K562 (cell line): ENCODE results near the gene GOLIM4.

Experiments used
- ETV6 ChIP-seq, 3 experiments: fragments of 150-350 bp in 1 of 3; sonication (generic) in 1 of 3; formaldehyde crosslinking in 1 of 3; IDR thresholded peaks; 2 replicates each; pipeline versions ENCODE4 v1.6.1 to v1.8.0; 2014 to 2022; ENCODE audit warnings: borderline replicate concordance in 2 of 3, low read depth in 2 of 3, antibody characterized with exemption in 1 of 3, low read length in 1 of 3, mild to moderate bottlenecking in 1 of 3, missing genetic modification reagents in 1 of 3
- NELFE ChIP-seq: IDR thresholded peaks from 2 replicates; pipeline ENCODE4 v1.6.1; 2011; ENCODE audit warnings: mild to moderate bottlenecking; ENCODE audit not compliant: insufficient read depth, insufficient read length
- POLR2A ChIP-seq: fragments of 450-650 bp; conservative IDR thresholded peaks from 2 replicates; pipeline ENCODE4 v1.6.1; 2016
- ZEB2 ChIP-seq: fragments of 450-650 bp; IDR thresholded peaks from 2 replicates; pipeline ENCODE4 v1.6.1; 2016
- ZNF584 ChIP-seq: fragments of 200-800 bp; sonication (Bioruptor generic); IDR thresholded peaks from 2 replicates; pipeline ENCODE4 v1.6.1; 2016; ENCODE audit warnings: low read depth, mild to moderate bottlenecking, missing genetic modification characterization, missing compliant biosample characterization

DNA sequence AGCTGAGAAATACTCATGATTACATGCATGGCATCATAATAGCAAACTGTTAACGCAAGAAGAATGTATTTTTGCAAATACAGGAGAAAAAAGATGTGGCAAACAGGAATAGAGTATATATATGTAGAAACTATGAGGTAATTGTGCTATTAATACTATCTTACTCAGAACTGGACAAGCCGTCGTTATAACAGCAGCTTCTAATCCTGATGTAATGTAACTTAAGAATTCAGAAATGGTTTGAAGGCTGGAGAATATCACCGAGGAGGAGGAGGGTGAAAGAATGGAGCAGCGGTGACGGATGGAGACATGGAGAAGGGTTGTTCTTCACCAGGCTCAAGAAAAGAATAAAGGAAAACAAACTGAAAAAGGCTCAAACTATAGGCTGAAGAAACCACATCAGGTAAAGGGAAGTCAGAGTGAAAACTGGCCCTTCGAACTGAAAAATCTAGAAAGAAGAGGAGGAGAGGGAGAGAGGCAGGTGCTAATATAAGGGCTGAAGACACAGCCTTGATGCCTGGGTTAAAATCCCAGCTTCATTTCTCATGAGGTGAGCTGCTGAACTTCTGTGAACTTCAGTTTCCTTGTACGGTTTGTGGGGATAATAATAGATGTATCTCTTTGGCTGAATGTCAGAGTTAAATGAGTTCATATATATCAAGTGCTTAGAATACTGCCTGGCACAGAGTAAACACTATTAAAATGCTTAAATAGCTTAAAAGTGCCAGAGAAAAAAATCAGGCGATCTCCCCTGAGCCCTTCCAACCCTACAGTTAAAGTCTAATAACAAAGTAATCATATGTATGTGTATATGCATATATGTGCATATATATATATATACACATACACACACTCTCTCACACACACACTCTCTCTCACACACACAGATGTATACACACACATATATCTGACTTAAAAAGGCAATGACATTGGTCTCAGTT is 43.9 kb downstream of the GOLIM4 start:
- TF ChIP-seq POLR2A (no peak), ZNF584 (no peak), ETV6 (IDR thresholded peaks at IDR 0.05; ENCODE audit: borderline replicate concordance in 1 of 2, low read depth in 2 of 2, low read length in 1 of 2) (no peak), ETV6 (CRISPR knock-in tag; IDR thresholded peaks at IDR 0.05; ENCODE audit: borderline replicate concordance) (no peak), NELFE (no peak), ZEB2 (no peak)
